ENCODE measurements around the gene ARID1A. TPM values are rescaled to one million over a fixed set of nuclear protein-coding genes. Genes with fewer than 3 reads are reported as not detected.

ARID1A gene
- total RNA-seq, 5 donors from 2014 or later (not counting 1 experiment from before 2014, with no cell fraction given), result 122 to 148 (median 126) TPM

- Histone ChIP-seq H3K27me3 (replicated peaks in 1 of 2; ENCODE audit: control insufficient read depth in 2 of 2, extremely low read depth in 1 of 2, insufficient read depth in 2 of 2, low read length in 1 of 2) (no peaks in the 10 kb centered on the region), H3K4me1 (ENCODE audit: control insufficient read depth in 1 of 2, extremely low read depth in 1 of 2, insufficient read depth in 2 of 2, low read length in 2 of 2) (peaks cover 12 to 65% of the 10 kb centered on the region in 2 experiments), H3K4me3 (ENCODE audit: control insufficient read depth in 1 of 2, extremely low read depth in 1 of 2, low read length in 1 of 2) (peak overlapping the region; percentile 58 to 67), H3K36me3 (ENCODE audit: control insufficient read depth in 2 of 2, extremely low read depth in 1 of 2, insufficient read depth in 1 of 2, low read length in 1 of 2) (peaks cover 0 to 14% of the 10 kb centered on the region in 2 donors), H3K9me3 (no peaks in the 10 kb centered on the region), H3K27ac (ENCODE audit: low read length) (peak overlapping the region; percentile 74)
- peaks cover 8% of the 10 kb centered on the region for H3K36me3 Mint-ChIP-seq
- no peak for DNase-seq
- peaks cover 57 to 74% (median 68%) of the 10 kb centered on the region in 3 donors for H3K4me1 Mint-ChIP-seq
- H3K9me3 Mint-ChIP-seq, result no peaks in the 10 kb centered on the region
- ChIA-PET CTCF (no interaction called here), POLR2A (interaction anchor here in 1 of 2 donors (0.7 kb wide), 1 partner anchor 29 kb away, joined by 3 read pairs; no protein-coding TSS in a partner anchor)
- no peaks in the 10 kb centered on the region for H3K27me3 Mint-ChIP-seq
- ATAC-seq (replicated peaks in 1 of 4), result no peak
- 4% methylated on average over 15 of the region's 17 CpGs for WGBS (ENCODE audit: insufficient coverage)
- peak overlapping the region; percentile 85 to 99 for H3K27ac Mint-ChIP-seq
- peak overlapping the region; percentile 87 to 98 (median 94) for H3K4me3 Mint-ChIP-seq
Observed at GRCh38 chr1:26827106-26827604, 131.3 kb downstream of the ARID1A start.

DNA sequence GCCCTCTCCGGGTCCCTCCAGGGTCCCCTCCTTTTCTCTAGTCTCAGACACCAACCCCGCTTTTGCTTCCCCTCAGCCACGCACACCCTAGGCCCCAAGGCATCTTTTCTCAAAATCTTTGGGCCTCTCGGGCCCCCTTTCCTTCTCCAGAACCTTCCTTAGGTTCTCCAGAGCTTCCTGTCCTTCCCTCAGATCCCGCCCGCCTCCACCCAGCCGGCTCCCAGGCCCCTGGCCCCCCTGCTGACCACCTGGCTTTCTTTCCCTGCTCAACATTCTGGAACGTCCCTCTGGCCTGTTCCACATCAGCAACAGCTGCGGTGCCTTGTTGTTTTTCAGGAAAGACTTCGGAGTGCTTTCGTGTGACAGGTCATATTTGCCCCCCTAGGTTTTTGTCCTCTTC, 131.8 kb downstream of the ARID1A start:
- no peaks in the 10 kb centered on the region for H3K27me3 Mint-ChIP-seq
- H3K27ac Mint-ChIP-seq, result peak overlapping the region; percentile 85 to 99
- peaks cover 13% of the 10 kb centered on the region for H3K36me3 Mint-ChIP-seq
- no peak for ATAC-seq (replicated peaks in 1 of 4)
- no peaks in the 10 kb centered on the region for H3K9me3 ChIP-seq
- H3K4me3 Mint-ChIP-seq, result peak overlapping the region; percentile 87 to 98 (median 94)
- H3K9me3 Mint-ChIP-seq, result no peaks in the 10 kb centered on the region
- H3K27ac ChIP-seq (ENCODE audit: low read length), result peak overlapping the region; percentile 74
- no peaks in the 10 kb centered on the region for H3K27me3 ChIP-seq (replicated peaks in 1 of 2; ENCODE audit: control insufficient read depth in 2 of 2, extremely low read depth in 1 of 2, insufficient read depth in 2 of 2, low read length in 1 of 2)
- DNase-seq, result no peak
- POLR2A ChIA-PET, result interaction anchor here in 1 of 2 donors (0.7 kb wide), 1 partner anchor 30 kb away, joined by 3 read pairs; no protein-coding TSS in a partner anchor
- peaks cover 0 to 19% of the 10 kb centered on the region in 2 donors for H3K36me3 ChIP-seq (ENCODE audit: control insufficient read depth in 2 of 2, extremely low read depth in 1 of 2, insufficient read depth in 1 of 2, low read length in 1 of 2)
- WGBS (ENCODE audit: insufficient coverage), result 48% methylated on average over 8 of the region's 11 CpGs
- peaks cover 13 to 70% of the 10 kb centered on the region in 2 experiments for H3K4me1 ChIP-seq (ENCODE audit: control insufficient read depth in 1 of 2, extremely low read depth in 1 of 2, insufficient read depth in 2 of 2, low read length in 2 of 2)
- H3K4me1 Mint-ChIP-seq, result peaks cover 62 to 79% (median 73%) of the 10 kb centered on the region in 3 donors
- H3K4me3 ChIP-seq (ENCODE audit: control insufficient read depth in 1 of 2, extremely low read depth in 1 of 2, low read length in 1 of 2), result peak overlapping the region; percentile 58 to 67
- CTCF ChIA-PET, result interaction anchor here in 1 of 2 donors (1.0 to 1.7 kb wide), 2 partner anchors 38 to 73 kb away, joined by 3 to 10 read pairs; partner anchors contain the start of gene GPATCH3

- Mint-ChIP-seq H3K27ac (peak overlapping the region; percentile 85 to 99), H3K4me1 (peaks cover 71 to 81% (median 77%) of the 10 kb centered on the region in 3 donors), H3K27me3 (no peaks in the 10 kb centered on the region), H3K4me3 (peak overlapping the region; percentile 87 to 98 (median 94)), H3K9me3 (no peaks in the 10 kb centered on the region), H3K36me3 (peaks cover 14% of the 10 kb centered on the region)
- ChIA-PET CTCF (interaction anchor here in 1 of 2 donors (1.0 to 1.7 kb wide), 2 partner anchors 37 to 72 kb away, joined by 3 to 10 read pairs; partner anchors contain the start of gene GPATCH3), POLR2A (interaction anchor here in 1 of 2 donors (0.5 to 0.6 kb wide), 2 partner anchors 18 to 52 kb away, joined by 3 to 4 read pairs; no protein-coding TSS in a partner anchor)
- ATAC-seq (replicated peaks in 1 of 4) (no peak), DNase-seq (peak in 2 of 35 experiments; percentile 8 to 58)
- Histone ChIP-seq H3K27me3 (replicated peaks in 1 of 2; ENCODE audit: control insufficient read depth in 2 of 2, extremely low read depth in 1 of 2, insufficient read depth in 2 of 2, low read length in 1 of 2) (no peaks in the 10 kb centered on the region), H3K36me3 (ENCODE audit: control insufficient read depth in 2 of 2, extremely low read depth in 1 of 2, insufficient read depth in 1 of 2, low read length in 1 of 2) (peaks cover 0 to 23% of the 10 kb centered on the region in 2 donors), H3K4me1 (ENCODE audit: control insufficient read depth in 1 of 2, extremely low read depth in 1 of 2, insufficient read depth in 2 of 2, low read length in 2 of 2) (peaks cover 21 to 78% of the 10 kb centered on the region in 2 experiments), H3K27ac (ENCODE audit: low read length) (peak overlapping the region; percentile 59), H3K4me3 (ENCODE audit: control insufficient read depth in 1 of 2, extremely low read depth in 1 of 2, low read length in 1 of 2) (peak overlapping the region in 1 of 2 donors; percentile 8), H3K9me3 (no peaks in the 10 kb centered on the region)
- no CpG with 5 or more reads among the region's 4 CpGs for WGBS (ENCODE audit: insufficient coverage)
Observed at GRCh38 chr1:26828411-26828991, 132.7 kb downstream of the ARID1A start.

GRCh38 chr1:26829184-26829911, 133.5 kb downstream of the ARID1A start:
- ChIA-PET POLR2A (no interaction called here), CTCF (interaction anchor here in 1 of 2 donors (1.7 kb wide), 1 partner anchor 36 kb away, joined by 10 read pairs; no protein-coding TSS in a partner anchor)
- peaks cover 15% of the 10 kb centered on the region for H3K36me3 Mint-ChIP-seq
- no peaks in the 10 kb centered on the region for H3K27me3 ChIP-seq (replicated peaks in 1 of 2; ENCODE audit: control insufficient read depth in 2 of 2, extremely low read depth in 1 of 2, insufficient read depth in 2 of 2, low read length in 1 of 2)
- H3K36me3 ChIP-seq (ENCODE audit: control insufficient read depth in 2 of 2, extremely low read depth in 1 of 2, insufficient read depth in 1 of 2, low read length in 1 of 2), result peaks cover 0 to 27% of the 10 kb centered on the region in 2 donors
- H3K9me3 Mint-ChIP-seq, result no peaks in the 10 kb centered on the region
- peak overlapping the region in 1 of 2 donors; percentile 8 for H3K4me3 ChIP-seq (ENCODE audit: control insufficient read depth in 1 of 2, extremely low read depth in 1 of 2, low read length in 1 of 2)
- H3K4me1 Mint-ChIP-seq, result peaks cover 79 to 88% (median 85%) of the 10 kb centered on the region in 3 donors
- peaks cover 28 to 87% of the 10 kb centered on the region in 2 experiments for H3K4me1 ChIP-seq (ENCODE audit: control insufficient read depth in 1 of 2, extremely low read depth in 1 of 2, insufficient read depth in 2 of 2, low read length in 2 of 2)
- peak overlapping the region; percentile 59 for H3K27ac ChIP-seq (ENCODE audit: low read length)
- H3K27me3 Mint-ChIP-seq, result no peaks in the 10 kb centered on the region
- whole genome bisulfite sequencing (ENCODE audit: insufficient coverage), result 71% methylated on average over 3 of the region's 6 CpGs
- no peak for DNase-seq
- peak overlapping the region; percentile 85 to 99 for H3K27ac Mint-ChIP-seq
- no peaks in the 10 kb centered on the region for H3K9me3 ChIP-seq
- H3K4me3 Mint-ChIP-seq, result peak overlapping the region; percentile 87 to 98 (median 94)
- ATAC-seq (replicated peaks in 1 of 4), result no peak

DNA sequence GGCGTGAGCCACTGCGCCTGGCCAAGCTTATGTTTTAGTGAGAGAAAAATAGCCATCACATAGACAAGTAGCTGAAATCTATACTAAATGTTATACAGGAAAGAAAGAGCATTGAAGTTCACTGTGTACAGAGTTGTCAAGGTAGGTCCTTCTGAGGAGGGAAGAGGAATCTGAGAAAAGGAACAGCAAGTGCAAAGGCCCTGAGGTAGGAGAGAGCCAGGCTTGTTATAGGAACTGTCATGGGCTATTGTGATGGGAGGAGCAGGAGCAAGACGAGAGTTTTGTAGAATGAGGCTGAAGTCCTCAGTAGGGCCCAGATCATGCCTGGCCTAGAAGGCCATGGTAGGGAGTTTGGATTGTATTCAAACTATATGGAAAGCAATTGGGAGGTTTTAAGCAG, 135.2 kb downstream of the ARID1A start:
- H3K4me3 Mint-ChIP-seq, result no peak overlapping the region
- ChIA-PET CTCF (interaction anchor here in 1 of 2 donors (0.6 to 3.3 kb wide), 3 partner anchors 10 to 43 kb away, joined by 3 to 48 read pairs (median 5); partner anchors contain the start of gene PIGV), POLR2A (no interaction called here)
- Histone ChIP-seq H3K27me3 (replicated peaks in 1 of 2; ENCODE audit: control insufficient read depth in 2 of 2, extremely low read depth in 1 of 2, insufficient read depth in 2 of 2, low read length in 1 of 2) (no peaks in the 10 kb centered on the region), H3K4me3 (ENCODE audit: control insufficient read depth in 1 of 2, extremely low read depth in 1 of 2, low read length in 1 of 2) (no peak overlapping the region), H3K27ac (ENCODE audit: low read length) (peak overlapping the region; percentile 98), H3K9me3 (no peaks in the 10 kb centered on the region), H3K4me1 (ENCODE audit: control insufficient read depth in 1 of 2, extremely low read depth in 1 of 2, insufficient read depth in 2 of 2, low read length in 2 of 2) (peaks cover 29 to 80% of the 10 kb centered on the region in 2 experiments), H3K36me3 (ENCODE audit: control insufficient read depth in 2 of 2, extremely low read depth in 1 of 2, insufficient read depth in 1 of 2, low read length in 1 of 2) (peaks cover 2 to 43% of the 10 kb centered on the region in 2 donors)
- peaks cover 25% of the 10 kb centered on the region for H3K36me3 Mint-ChIP-seq
- no peaks in the 10 kb centered on the region for H3K27me3 Mint-ChIP-seq
- peak overlapping the region; percentile 85 to 99 for H3K27ac Mint-ChIP-seq
- WGBS (ENCODE audit: insufficient coverage), result 100% methylated on average over 1 of the region's 3 CpGs
- H3K9me3 Mint-ChIP-seq, result no peaks in the 10 kb centered on the region
- DNase-seq (no peak), ATAC-seq (replicated peaks in 1 of 4) (no peak)
- peaks cover 79 to 81% (median 81%) of the 10 kb centered on the region in 3 donors for H3K4me1 Mint-ChIP-seq
